HepG2 (cell line): ENCODE results near the gene PTTG1. TPM values are rescaled to one million over a fixed set of nuclear protein-coding genes. Genes with fewer than 3 reads are reported as not detected.
A peak's percentile ranks its signal among the peaks of the same experiment; 100 is the strongest.

Experiments used
- ATAC-seq: fragments of 200-7000 bp; cut with Tn5 transposase; 3 replicates; pipeline ENCODE4 v1.9.1; 2020; ENCODE audit warnings: mild to moderate bottlenecking, moderate library complexity
- BruUV-seq: library from RNA; stranded (reverse); fragments of 400-500 nt; replicated peaks from 2 replicates; lab custom pipeline; 2021; lab: Mats Ljungman, UMichigan
- CTCF ChIA-PET: fragments of 300-600 bp; formaldehyde crosslinking; extraction: SDS; loops from one replicate; lab custom pipeline; 2021; ENCODE audit warnings: low total read pairs, inconsistent platforms, low intra/inter-chr PET ratio; lab: Yijun Ruan, JAX
- POLR2A ChIA-PET: fragments of 350-600 bp; sonication (Branson Sonifier 250); formaldehyde crosslinking; loops from one replicate; lab custom pipeline; 2020; ENCODE audit warnings: antibody characterized with exemption, inconsistent platforms; lab: Yijun Ruan, JAX
- DNase-seq: peaks from one replicate; pipeline ENCODE4 v3.0.0-alpha.2; 2015; ENCODE audit warnings: low spot score
- FAIRE-seq: peaks from 3 replicates; lab custom pipeline; 2011; peaks lifted over from hg19 to GRCh38; lab: Jason Lieb, UNC
- H2AFZ ChIP-seq: one replicate; pipeline ENCODE4 v1.6.1; 2011; ENCODE audit warnings: low read length, inconsistent platforms
- H3K27ac ChIP-seq: fragments of 300-600 bp; 3 replicates; pipeline ENCODE4 v1.8.0; 2011; ENCODE audit warnings: mixed run types, mild to moderate bottlenecking, mixed read lengths, low read length, inconsistent platforms; ENCODE audit not compliant: insufficient read depth; ENCODE audit errors: extremely low read length
- H3K27me3 ChIP-seq, 2 experiments: fragments of 200-600 bp in 1 of 2; 2 replicates in 1 of 2; 3 replicates in 1 of 2; pipeline versions ENCODE4 v1.6.0 to v1.8.0; 2011; ENCODE audit warnings: low read length in 2 of 2, mild to moderate bottlenecking in 2 of 2, moderate library complexity in 2 of 2, inconsistent platforms in 1 of 2; ENCODE audit not compliant: insufficient read depth in 2 of 2, control insufficient read depth in 1 of 2
- H3K36me3 ChIP-seq, 2 experiments: fragments of 200-600 bp in 1 of 2; replicated peaks in 1 of 2; 2 replicates in 1 of 2; 3 replicates in 1 of 2; pipeline versions ENCODE4 v1.5.1 to v1.8.0; 2011; ENCODE audit warnings: low read length in 2 of 2, inconsistent platforms in 1 of 2; ENCODE audit not compliant: insufficient read depth in 2 of 2, control insufficient read depth in 1 of 2
- H3K4me1 ChIP-seq: 2 replicates; pipeline ENCODE4 v1.5.1; 2012; ENCODE audit warnings: low read length, inconsistent platforms; ENCODE audit not compliant: insufficient read depth
- H3K4me2 ChIP-seq: 2 replicates; pipeline ENCODE4 v1.6.0; 2011; ENCODE audit warnings: low read depth, low read length, inconsistent platforms
- H3K4me3 ChIP-seq, 3 experiments: fragments of 200-600 bp in 1 of 3; sonication (generic), shearing (Covaris generic) in 1 of 3; replicated peaks in 1 of 3; 2 replicates each; pipeline ENCODE4 v1.5.1; 2011 to 2016; ENCODE audit warnings: low read length in 3 of 3, inconsistent platforms in 2 of 3, low read depth in 2 of 3, mild to moderate bottlenecking in 2 of 3, control low read depth in 1 of 3, mixed read lengths in 1 of 3; ENCODE audit not compliant: insufficient read depth in 1 of 3
- H3K79me2 ChIP-seq: one replicate; pipeline ENCODE4 v1.6.1; 2011; ENCODE audit warnings: low read length, inconsistent platforms; ENCODE audit not compliant: insufficient read depth
- H3K9ac ChIP-seq: 2 replicates; pipeline ENCODE4 v1.6.0; 2011; ENCODE audit warnings: mild to moderate bottlenecking, low read depth, low read length, inconsistent platforms; ENCODE audit not compliant: insufficient read depth
- H3K9me3 ChIP-seq: 2 replicates; pipeline ENCODE4 v1.5.1; 2012; ENCODE audit warnings: mild to moderate bottlenecking, low read length
- H4K20me1 ChIP-seq: 2 replicates; pipeline ENCODE4 v1.6.0; 2011; ENCODE audit warnings: inconsistent platforms, mild to moderate bottlenecking, low read length, moderate library complexity; ENCODE audit not compliant: insufficient read depth
- DMAP1 ChIP-seq: IDR thresholded peaks from 2 replicates; pipeline ENCODE4 v1.6.1; 2016
- KLF6 ChIP-seq: IDR thresholded peaks from 2 replicates; pipeline ENCODE4 v1.8.0; 2016; ENCODE audit warnings: missing biosample characterization, missing genetic modification reagents
- NR2F1 ChIP-seq, 2 experiments: fragments of 450-650 bp in 1 of 2; formaldehyde crosslinking in 1 of 2; IDR thresholded peaks; 2 replicates each; pipeline versions ENCODE4 v1.5.0 to v1.6.1; 2016 to 2020; ENCODE audit warnings: mild to moderate bottlenecking in 1 of 2, missing compliant biosample characterization in 1 of 2, missing genetic modification reagents in 1 of 2, moderate library complexity in 1 of 2
- POLR2A ChIP-seq, 2 experiments: IDR thresholded peaks; 2 replicates each; pipeline ENCODE4 v1.6.1; 2011; ENCODE audit warnings: low read depth in 2 of 2, low read length in 2 of 2, mild to moderate bottlenecking in 1 of 2, moderate library complexity in 1 of 2; ENCODE audit not compliant: insufficient read depth in 1 of 2
- RNF2 ChIP-seq: fragments of 450-650 bp; conservative IDR thresholded peaks from 2 replicates; pipeline ENCODE4 v1.6.1; 2016; ENCODE audit warnings: low read depth
- STAT5B ChIP-seq: sonication (generic); formaldehyde crosslinking; IDR thresholded peaks from 2 replicates; pipeline ENCODE4 v1.4.0; 2020; ENCODE audit warnings: missing genetic modification reagents
- YEATS2 ChIP-seq: sonication (generic); formaldehyde crosslinking; IDR thresholded peaks from 2 replicates; pipeline ENCODE4 v1.4.0; 2020; ENCODE audit warnings: missing genetic modification reagents, borderline replicate concordance
- ZMYM4 ChIP-seq: sonication (generic); formaldehyde crosslinking; IDR thresholded peaks from 2 replicates; pipeline ENCODE4 v1.8.1; 2023; ENCODE audit warnings: mild to moderate bottlenecking, missing genetic modification reagents
- ZNF101 ChIP-seq: sonication (generic); formaldehyde crosslinking; IDR thresholded peaks from 2 replicates; pipeline ENCODE4 v1.4.0; 2020; ENCODE audit warnings: mild to moderate bottlenecking, low read depth, missing genetic modification reagents, borderline replicate concordance
- ZNF563 ChIP-seq: sonication (generic); formaldehyde crosslinking; IDR thresholded peaks from 2 replicates; pipeline ENCODE4 v1.8.0; 2022; ENCODE audit warnings: mild to moderate bottlenecking, moderate library complexity, missing genetic modification reagents
- ZNF780A ChIP-seq: sonication (generic); formaldehyde crosslinking; IDR thresholded peaks from 2 replicates; pipeline ENCODE4 v1.8.0; 2022; ENCODE audit warnings: mild to moderate bottlenecking, missing genetic modification reagents, moderate library complexity
- WGBS: methylation state at CpG from one replicate; pipeline ENCODE4 v1.1.6; 2017; ENCODE audit warnings: low lambda C conversion rate; 5-methylcytosine and 5-hydroxymethylcytosine counted together
- in situ Hi-C: cut with HindIII; loops from 2 replicates; pipeline ENCODE4 v1.10.0; 2017; ENCODE audit warnings: low pct_unique_long_range_greater_than_20kb; ENCODE audit not compliant: extremely low pct_ligation_motif_present
- intact Hi-C: fragments of 100-400 bp; cut with micrococcal nuclease; formaldehyde crosslinking; loops from one replicate; pipeline ENCODE4 v1.10.0; 2022; ENCODE audit not compliant: unreplicated experiment
- polyA plus RNA-seq, 8 experiments: library from polyadenylated mRNA; depleted of rRNA in 3 of 8; stranded (reverse) in 7 of 8; unstranded in 1 of 8; fragments of >200 nt; fragmentation: Illumina TruSeq in 4 of 8; extraction: Trizol in 4 of 8; gene quantifications; 2 replicates each; pipeline versions ENCODE4 v1.2.1 to v1.2.3, GENCODE V29; 2011 to 2016; ENCODE audit warnings: low read depth in 4 of 8, missing spikeins in 1 of 8, mixed read lengths in 1 of 8; ENCODE audit not compliant: insufficient read depth in 1 of 8
- total RNA-seq, 5 experiments: library from RNA; depleted of rRNA; stranded (reverse); fragments of >200 nt; fragmentation: Illumina TruSeq; extraction: Trizol; gene quantifications; 2 replicates each; pipeline ENCODE4 v1.2.3, GENCODE V29; 2016; ENCODE audit warnings: low read depth in 1 of 5
- TF ChIP-seq, protein P1 (sequence below): sonication (generic); formaldehyde crosslinking; IDR thresholded peaks from 2 replicates; pipeline ENCODE4 v1.4.0; 2020; ENCODE audit warnings: mild to moderate bottlenecking, missing genetic modification reagents
- TF ChIP-seq, protein P2 (sequence below): sonication (generic); formaldehyde crosslinking; IDR thresholded peaks from 2 replicates; pipeline ENCODE4 v1.8.1; 2023; ENCODE audit warnings: mild to moderate bottlenecking, missing genetic modification reagents
- TF ChIP-seq, protein P3 (sequence below): IDR thresholded peaks from 2 replicates; pipeline ENCODE4 v1.6.1; 2012; ENCODE audit warnings: low read length, improper control_type of control experiment
- TF ChIP-seq, protein P4 (sequence below): sonication (generic); formaldehyde crosslinking; IDR thresholded peaks from 2 replicates; pipeline ENCODE4 v1.5.0; 2020; ENCODE audit warnings: mild to moderate bottlenecking, missing genetic modification reagents, borderline replicate concordance
- TF ChIP-seq, protein P5 (sequence below): IDR thresholded peaks from 2 replicates; pipeline ENCODE4 v1.6.1; 2016

PTTG1 gene
- total and polyA plus RNA-seq, 2 of the 13 experiments (the other 11 are each of a cell fraction or from before 2014, with no cell fraction given) = 102 to 161 TPM

- TF ChIP-seq ZMYM4 = no peak
- TF ChIP-seq, protein P1, sequence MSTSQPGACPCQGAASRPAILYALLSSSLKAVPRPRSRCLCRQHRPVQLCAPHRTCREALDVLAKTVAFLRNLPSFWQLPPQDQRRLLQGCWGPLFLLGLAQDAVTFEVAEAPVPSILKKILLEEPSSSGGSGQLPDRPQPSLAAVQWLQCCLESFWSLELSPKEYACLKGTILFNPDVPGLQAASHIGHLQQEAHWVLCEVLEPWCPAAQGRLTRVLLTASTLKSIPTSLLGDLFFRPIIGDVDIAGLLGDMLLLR (CRISPR knock-in tag) = no peak
- TF ChIP-seq KLF6 (CRISPR knock-in tag) = no peak
- no peak for TF ChIP-seq YEATS2 (CRISPR knock-in tag)
- TF ChIP-seq, protein P2, sequence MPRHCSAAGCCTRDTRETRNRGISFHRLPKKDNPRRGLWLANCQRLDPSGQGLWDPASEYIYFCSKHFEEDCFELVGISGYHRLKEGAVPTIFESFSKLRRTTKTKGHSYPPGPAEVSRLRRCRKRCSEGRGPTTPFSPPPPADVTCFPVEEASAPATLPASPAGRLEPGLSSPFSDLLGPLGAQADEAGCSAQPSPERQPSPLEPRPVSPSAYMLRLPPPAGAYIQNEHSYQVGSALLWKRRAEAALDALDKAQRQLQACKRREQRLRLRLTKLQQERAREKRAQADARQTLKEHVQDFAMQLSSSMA (CRISPR knock-in tag) = no peak
These were observed 50.8 kb downstream of the PTTG1 start (continued) for GRCh38 chr5:160472482-160472881.

- H3K4me2 ChIP-seq = peak overlapping the region; percentile 23; the same call in 1 of the 2 replicates
- H3K4me3 ChIP-seq = no peak overlapping the region
- peaks cover 98% of the 10 kb centered on the region for H3K4me1 ChIP-seq
- H3K9ac ChIP-seq = 0 out of 2 replicates have a peak overlapping the region, but pooled peaks have one; percentile 75
- H4K20me1 ChIP-seq = no peaks in the 10 kb centered on the region
- peaks cover 81% of the 10 kb centered on the region for H3K79me2 ChIP-seq
- no peaks in the 10 kb centered on the region for H3K36me3 ChIP-seq
- FAIRE-seq (no peak), DNase-seq (no peak), ATAC-seq (no peak)
- H3K27me3 ChIP-seq = no peaks in the 10 kb centered on the region
- no peaks in the 10 kb centered on the region for H3K9me3 ChIP-seq
- no peak overlapping the region for H3K27ac ChIP-seq
- intact Hi-C loops (no loop called here), in situ Hi-C loops (no loop called here)
- no peak overlapping the region for H2AFZ ChIP-seq
- ChIA-PET CTCF (no interaction called here), POLR2A (no interaction called here)
- BruUV-seq = no TSS peak
- TF ChIP-seq, protein P3, sequence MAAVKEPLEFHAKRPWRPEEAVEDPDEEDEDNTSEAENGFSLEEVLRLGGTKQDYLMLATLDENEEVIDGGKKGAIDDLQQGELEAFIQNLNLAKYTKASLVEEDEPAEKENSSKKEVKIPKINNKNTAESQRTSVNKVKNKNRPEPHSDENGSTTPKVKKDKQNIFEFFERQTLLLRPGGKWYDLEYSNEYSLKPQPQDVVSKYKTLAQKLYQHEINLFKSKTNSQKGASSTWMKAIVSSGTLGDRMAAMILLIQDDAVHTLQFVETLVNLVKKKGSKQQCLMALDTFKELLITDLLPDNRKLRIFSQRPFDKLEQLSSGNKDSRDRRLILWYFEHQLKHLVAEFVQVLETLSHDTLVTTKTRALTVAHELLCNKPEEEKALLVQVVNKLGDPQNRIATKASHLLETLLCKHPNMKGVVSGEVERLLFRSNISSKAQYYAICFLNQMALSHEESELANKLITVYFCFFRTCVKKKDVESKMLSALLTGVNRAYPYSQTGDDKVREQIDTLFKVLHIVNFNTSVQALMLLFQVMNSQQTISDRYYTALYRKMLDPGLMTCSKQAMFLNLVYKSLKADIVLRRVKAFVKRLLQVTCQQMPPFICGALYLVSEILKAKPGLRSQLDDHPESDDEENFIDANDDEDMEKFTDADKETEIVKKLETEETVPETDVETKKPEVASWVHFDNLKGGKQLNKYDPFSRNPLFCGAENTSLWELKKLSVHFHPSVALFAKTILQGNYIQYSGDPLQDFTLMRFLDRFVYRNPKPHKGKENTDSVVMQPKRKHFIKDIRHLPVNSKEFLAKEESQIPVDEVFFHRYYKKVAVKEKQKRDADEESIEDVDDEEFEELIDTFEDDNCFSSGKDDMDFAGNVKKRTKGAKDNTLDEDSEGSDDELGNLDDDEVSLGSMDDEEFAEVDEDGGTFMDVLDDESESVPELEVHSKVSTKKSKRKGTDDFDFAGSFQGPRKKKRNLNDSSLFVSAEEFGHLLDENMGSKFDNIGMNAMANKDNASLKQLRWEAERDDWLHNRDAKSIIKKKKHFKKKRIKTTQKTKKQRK = no peak
- TF ChIP-seq, protein P4, sequence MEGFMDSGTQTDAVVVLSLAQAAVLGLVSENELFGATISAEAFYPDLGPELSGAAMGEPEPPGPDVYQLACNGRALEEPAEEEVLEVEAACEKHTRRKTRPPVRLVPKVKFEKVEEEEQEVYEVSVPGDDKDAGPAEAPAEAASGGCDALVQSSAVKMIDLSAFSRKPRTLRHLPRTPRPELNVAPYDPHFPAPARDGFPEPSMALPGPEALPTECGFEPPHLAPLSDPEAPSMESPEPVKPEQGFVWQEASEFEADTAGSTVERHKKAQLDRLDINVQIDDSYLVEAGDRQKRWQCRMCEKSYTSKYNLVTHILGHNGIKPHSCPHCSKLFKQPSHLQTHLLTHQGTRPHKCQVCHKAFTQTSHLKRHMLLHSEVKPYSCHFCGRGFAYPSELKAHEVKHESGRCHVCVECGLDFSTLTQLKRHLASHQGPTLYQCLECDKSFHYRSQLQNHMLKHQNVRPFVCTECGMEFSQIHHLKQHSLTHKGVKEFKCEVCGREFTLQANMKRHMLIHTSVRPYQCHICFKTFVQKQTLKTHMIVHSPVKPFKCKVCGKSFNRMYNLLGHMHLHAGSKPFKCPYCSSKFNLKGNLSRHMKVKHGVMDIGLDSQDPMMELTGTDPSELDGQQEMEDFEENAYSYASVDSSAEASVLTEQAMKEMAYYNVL (CRISPR knock-in tag) = no peak
- no peak for TF ChIP-seq STAT5B (CRISPR knock-in tag)
- TF ChIP-seq NR2F1 (CRISPR knock-in tag; IDR thresholded peaks at IDR 0.05) = no peak
- TF ChIP-seq, protein P5, sequence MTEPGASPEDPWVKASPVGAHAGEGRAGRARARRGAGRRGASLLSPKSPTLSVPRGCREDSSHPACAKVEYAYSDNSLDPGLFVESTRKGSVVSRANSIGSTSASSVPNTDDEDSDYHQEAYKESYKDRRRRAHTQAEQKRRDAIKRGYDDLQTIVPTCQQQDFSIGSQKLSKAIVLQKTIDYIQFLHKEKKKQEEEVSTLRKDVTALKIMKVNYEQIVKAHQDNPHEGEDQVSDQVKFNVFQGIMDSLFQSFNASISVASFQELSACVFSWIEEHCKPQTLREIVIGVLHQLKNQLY = no peak
- TF ChIP-seq ZNF563 = no peak
- no peak for TF ChIP-seq POLR2A (IDR thresholded peaks at IDR 0.05; ENCODE audit: insufficient read depth in 1 of 2, low read depth in 2 of 2, low read length in 2 of 2)
- no peak for TF ChIP-seq ZNF780A (CRISPR knock-in tag)
- no peak for TF ChIP-seq DMAP1
- no peak for TF ChIP-seq RNF2
- no peak for TF ChIP-seq ZNF101 (CRISPR knock-in tag)
- 93% methylated on average over 6 of the region's 6 CpGs for WGBS
These were observed 52.0 kb downstream of the PTTG1 start for GRCh38 chr5:160473681-160474080.
